ENCODE data around the gene PTPRH. TPM values are rescaled to one million over a fixed set of nuclear protein-coding genes. Genes with fewer than 3 reads are reported as not detected.

The PTPRH gene
- total RNA-seq, 2 donors from 2014 or later: 1.3 to 7.8 TPM

DNA sequence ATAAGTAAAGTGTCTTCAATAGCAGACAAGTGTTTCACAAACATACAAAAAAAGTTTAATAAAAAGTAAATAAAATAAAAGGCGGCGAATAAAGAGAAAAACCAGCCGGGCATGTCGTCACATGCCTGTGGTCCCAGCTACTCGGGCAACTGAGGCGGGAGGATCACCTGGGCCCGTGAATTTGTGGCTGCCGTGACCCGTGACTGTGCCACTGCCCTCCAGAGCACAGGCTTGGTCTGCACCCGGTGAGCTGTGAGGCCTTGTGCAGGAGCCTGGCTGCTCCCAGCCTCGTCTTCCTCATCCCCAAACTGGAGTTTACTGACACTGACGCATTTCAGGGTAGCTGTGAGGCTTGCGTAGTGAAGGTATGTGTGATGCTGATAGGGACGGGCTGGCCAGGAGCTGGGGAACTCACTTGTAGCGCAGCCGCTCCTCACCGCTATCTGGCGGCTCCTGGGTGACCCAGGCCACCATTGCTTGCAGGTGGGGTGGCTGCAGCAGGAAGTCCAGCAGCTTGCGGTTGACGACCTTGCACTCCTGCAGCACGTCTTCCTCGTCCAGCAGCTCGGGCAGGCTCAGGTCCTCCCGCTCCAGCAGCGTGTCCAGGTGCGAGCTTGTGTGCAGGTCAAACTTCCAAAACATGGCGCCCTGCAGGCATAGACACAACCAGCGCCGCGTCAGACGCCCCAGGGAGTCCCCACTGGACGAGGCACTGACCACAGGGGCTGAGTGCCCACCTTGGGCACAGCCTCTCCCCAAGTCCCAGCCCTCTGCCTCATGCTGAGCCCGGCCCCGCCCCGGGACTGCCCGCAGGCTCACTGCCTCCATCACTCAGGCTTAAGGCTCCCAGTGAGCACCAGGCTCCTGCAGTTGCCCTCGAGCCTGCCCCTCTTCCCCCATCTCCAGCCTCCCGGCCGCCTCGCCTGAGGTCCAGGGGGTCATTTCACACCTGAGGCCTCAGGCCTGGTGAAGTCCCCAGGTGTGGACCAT, 37.5 kb upstream of the PTPRH start:
- H3K9me3 ChIP-seq: no peaks in the 10 kb centered on the region
- TF ChIP-seq CTCF (IDR thresholded peaks at IDR 0.05): no peak
- H3K36me3 ChIP-seq: peaks cover 49% of the 10 kb centered on the region
- H3K27me3 ChIP-seq: no peaks in the 10 kb centered on the region
- peaks cover 0 to 35% of the 10 kb centered on the region in 2 donors for H3K4me1 ChIP-seq
- H3K4me3 ChIP-seq: no peak overlapping the region
- DNase-seq (ENCODE audit: low spot score): no peak
- H3K27ac ChIP-seq: no peak overlapping the region

GRCh38 chr19:55245236-55245904, 36.1 kb upstream of the PTPRH start:
- Histone ChIP-seq H3K9me3 (no peaks in the 10 kb centered on the region), H3K27me3 (no peaks in the 10 kb centered on the region), H3K27ac (no peak overlapping the region), H3K4me1 (peaks cover 0 to 24% of the 10 kb centered on the region in 2 donors), H3K36me3 (peaks cover 63% of the 10 kb centered on the region), H3K4me3 (no peak overlapping the region)
- TF ChIP-seq CTCF (IDR thresholded peaks at IDR 0.05): no peak
- no peak for DNase-seq (ENCODE audit: low spot score)

GRCh38 chr19:55244004-55244680, 34.8 kb upstream of the PTPRH start:
- no peak for DNase-seq (ENCODE audit: low spot score)
- no peak overlapping the region for H3K27ac ChIP-seq
- H3K36me3 ChIP-seq: peaks cover 75% of the 10 kb centered on the region
- peaks cover 0 to 22% of the 10 kb centered on the region in 2 donors for H3K4me1 ChIP-seq
- no peaks in the 10 kb centered on the region for H3K9me3 ChIP-seq
- TF ChIP-seq CTCF (IDR thresholded peaks at IDR 0.05): no peak
- H3K27me3 ChIP-seq: no peaks in the 10 kb centered on the region
- H3K4me3 ChIP-seq: no peak overlapping the region

DNA sequence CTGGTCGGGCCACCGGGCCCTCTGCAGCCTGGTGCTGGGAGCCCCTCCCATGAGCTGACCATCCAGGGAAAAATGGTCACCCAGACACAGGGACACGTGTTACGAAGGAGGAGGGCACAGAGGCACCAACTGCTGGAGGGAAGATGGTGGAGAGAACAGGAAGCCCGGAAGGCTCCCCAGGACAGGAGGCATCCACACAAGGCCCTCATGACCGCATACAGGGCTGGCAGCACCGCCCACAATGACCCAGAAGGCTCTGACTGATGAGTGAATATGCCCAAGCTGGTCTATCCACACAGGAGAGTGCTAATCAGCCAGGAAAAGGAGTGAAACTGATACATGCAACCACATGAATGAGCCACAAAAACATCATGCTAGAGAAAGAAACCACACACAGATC, 33.2 kb upstream of the PTPRH start:
- DNase-seq (ENCODE audit: low spot score): no peak

More for the DNA sequence above, 33.2 kb upstream of the PTPRH start:
- Histone ChIP-seq H3K27ac (no peak overlapping the region), H3K4me1 (peaks cover 0 to 6% of the 10 kb centered on the region in 2 donors), H3K27me3 (no peaks in the 10 kb centered on the region), H3K36me3 (peaks cover 92% of the 10 kb centered on the region), H3K9me3 (no peaks in the 10 kb centered on the region), H3K4me3 (no peak overlapping the region)
- no peak for TF ChIP-seq CTCF (IDR thresholded peaks at IDR 0.05)

Measured in right atrium auricular region (tissue), 2 donors.